ENCODE results near the gene OSER1. TPM values are rescaled to one million over a fixed set of nuclear protein-coding genes. Genes with fewer than 3 reads are reported as not detected.

OSER1 gene
- total RNA-seq, 4 donors from 2014 or later: 39.0 to 61.4 (median 54.2) TPM

DNA sequence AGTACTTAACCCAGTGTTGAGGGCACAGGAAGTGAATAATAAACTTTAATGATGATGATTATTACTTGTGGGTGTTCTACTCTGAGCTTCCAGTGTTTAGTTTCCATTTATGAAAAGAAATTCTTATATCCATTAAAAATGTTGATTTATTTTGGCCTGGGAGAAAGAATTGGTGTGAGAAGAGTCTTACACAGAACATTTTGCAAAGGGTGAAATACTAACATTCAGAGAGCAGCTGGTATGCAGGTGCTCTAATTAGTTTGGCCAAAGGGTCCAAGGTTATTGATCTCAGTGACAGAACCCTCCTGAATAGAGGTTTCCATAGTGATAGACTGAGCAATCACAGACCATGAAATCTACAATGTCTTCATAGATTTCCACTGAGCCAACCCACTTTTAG, 4.4 kb downstream of the OSER1 start:
- TF ChIP-seq, protein P1, sequence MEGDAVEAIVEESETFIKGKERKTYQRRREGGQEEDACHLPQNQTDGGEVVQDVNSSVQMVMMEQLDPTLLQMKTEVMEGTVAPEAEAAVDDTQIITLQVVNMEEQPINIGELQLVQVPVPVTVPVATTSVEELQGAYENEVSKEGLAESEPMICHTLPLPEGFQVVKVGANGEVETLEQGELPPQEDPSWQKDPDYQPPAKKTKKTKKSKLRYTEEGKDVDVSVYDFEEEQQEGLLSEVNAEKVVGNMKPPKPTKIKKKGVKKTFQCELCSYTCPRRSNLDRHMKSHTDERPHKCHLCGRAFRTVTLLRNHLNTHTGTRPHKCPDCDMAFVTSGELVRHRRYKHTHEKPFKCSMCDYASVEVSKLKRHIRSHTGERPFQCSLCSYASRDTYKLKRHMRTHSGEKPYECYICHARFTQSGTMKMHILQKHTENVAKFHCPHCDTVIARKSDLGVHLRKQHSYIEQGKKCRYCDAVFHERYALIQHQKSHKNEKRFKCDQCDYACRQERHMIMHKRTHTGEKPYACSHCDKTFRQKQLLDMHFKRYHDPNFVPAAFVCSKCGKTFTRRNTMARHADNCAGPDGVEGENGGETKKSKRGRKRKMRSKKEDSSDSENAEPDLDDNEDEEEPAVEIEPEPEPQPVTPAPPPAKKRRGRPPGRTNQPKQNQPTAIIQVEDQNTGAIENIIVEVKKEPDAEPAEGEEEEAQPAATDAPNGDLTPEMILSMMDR (IDR thresholded peaks at IDR 0.05; ENCODE audit: low read depth): no peak

DNA sequence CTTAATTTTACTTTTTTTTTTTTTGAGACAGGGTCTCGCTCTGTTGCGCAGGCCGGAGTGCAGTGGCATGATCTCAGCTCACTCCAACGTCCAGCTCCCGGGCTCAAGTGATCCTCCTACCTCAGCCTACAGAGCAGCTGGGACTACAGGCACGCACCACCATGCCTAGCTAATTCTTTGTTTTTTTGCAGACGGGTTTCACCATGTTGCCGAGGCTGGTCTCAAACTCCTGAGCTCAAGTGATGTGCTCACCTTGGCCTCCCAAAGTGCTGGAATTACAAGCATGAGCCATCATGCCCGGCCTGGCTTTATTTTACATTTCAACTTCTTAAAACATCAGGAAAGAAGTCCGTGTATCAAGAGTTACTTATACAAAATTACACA, 5.7 kb downstream of the OSER1 start:
- TF ChIP-seq, protein P1 (IDR thresholded peaks at IDR 0.05; ENCODE audit: low read depth): no peak

DNA sequence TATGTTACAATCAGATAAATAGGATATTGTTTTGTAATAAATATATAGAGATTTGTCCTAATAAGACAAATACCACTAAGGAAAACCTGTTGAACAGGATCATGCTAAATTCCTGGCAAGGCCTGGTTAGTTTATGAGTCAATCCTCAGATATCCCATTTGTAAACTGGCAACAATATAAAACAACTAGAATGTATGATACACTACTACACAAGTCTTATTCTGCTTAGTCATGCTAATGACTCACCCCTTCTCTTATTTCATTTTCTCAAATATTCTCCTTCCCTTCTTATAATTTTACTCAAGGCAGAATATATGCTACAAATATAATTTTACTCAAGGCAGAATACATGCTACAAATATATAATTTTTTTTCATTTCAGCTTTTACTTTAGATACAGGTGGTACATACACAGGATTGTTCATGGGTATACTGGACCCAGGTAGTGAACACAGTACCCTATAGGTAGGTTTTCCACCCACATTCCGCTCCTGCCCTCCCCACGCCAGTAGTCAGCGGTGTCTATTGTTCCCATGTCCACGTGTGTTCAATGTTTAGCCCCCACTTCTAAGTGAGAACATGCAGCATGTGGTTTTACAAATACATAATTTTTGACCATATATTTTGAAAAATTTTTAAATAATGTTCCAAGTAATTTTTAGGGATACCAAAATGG, 6.3 kb downstream of the OSER1 start:
- TF ChIP-seq, protein P1 (IDR thresholded peaks at IDR 0.05; ENCODE audit: low read depth): no peak

DNA sequence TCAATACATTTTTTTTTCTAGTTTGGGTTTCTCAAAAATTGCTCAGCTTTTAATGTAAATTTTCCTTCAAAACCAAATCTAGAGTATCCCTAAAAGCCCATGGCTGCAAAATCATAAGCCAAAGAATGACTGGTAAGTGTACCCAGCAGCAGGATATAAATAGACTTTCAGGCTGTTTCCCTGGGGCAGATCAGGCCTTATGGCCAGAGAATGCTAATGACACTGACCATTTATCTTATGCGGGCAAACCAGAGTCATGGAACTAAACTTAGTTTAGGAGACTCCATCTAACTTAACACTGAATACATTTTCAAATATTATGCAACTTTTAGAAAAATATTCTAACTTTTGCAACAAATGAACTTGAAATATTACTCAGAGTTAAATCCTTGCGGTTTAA, 7.4 kb downstream of the OSER1 start:
- TF ChIP-seq, protein P1 (IDR thresholded peaks at IDR 0.05; ENCODE audit: low read depth): no peak

DNA sequence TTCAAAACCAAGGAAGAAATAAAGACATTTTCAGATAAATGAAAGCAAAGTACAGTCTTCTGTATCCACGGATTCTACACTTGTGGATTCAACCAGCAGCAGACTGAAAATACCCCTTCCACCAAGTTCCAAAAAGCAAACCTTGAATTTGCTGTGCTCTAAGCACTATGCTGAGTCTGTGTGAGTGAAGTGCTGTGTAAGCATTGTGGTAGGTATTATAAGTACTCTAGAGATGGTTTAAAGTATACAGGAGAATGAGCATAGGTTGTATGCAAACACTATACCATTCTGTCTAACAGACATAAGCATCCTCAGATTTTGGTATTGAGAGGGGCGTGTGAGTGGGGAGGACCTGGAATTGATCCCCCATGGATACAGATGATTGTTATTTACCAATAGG, 9.6 kb downstream of the OSER1 start:
- TF ChIP-seq, protein P1 (IDR thresholded peaks at IDR 0.05; ENCODE audit: low read depth): no peak

DNA sequence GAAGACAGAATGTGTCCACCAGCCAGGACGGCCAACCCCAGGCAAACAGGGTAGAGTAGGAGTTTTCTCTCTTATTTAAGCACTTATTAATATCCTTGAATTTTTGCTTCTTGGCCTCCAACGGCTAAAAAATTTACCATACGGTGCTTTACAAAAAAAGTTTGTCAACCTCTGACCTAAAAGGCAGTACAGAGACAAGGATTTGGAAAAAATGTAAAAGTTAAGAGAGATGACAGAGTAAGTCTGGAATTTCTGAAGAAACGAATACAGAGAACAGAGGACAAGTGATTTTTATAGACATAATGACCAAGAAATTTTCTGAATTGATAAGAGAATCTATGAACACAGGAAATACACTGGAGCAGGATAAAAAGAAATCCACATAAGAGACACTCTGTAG, 10.2 kb downstream of the OSER1 start:
- TF ChIP-seq, protein P1 (IDR thresholded peaks at IDR 0.05; ENCODE audit: low read depth): no peak

DNA sequence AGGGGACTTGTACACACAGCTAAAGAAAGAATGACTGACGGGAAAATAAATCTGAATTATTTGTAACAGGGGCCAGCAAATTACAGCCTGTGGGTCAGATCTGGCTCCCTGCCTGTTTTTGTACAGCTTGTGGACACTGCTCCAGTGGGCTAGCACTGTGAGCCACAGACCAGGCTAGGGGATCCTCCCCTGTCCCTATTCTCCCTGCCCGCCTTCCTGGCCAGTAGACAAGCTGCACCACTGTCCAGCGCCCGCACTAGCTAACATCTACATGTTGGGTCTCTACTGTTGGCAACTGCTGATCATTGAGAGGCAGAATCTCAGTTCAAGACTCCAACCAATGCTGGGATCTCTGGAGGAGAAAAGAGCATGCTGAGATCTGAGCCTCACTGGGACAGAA, 10.7 kb downstream of the OSER1 start:
- TF ChIP-seq, protein P1 (IDR thresholded peaks at IDR 0.05; ENCODE audit: low read depth): no peak
